ENCODE data around the gene SARS1.

Gene SARS1

GRCh38 chr1:109181085-109181806 is 32.5 kb upstream of the SARS1 start:
- Histone ChIP-seq H3K27ac (no peak overlapping the region), H3K4me3 (no peak overlapping the region), H3K36me3 (ENCODE audit: insufficient read depth, low read length) (no peaks in the 10 kb centered on the region), H3K9me3 (ENCODE audit: low read depth, low read length) (no peaks in the 10 kb centered on the region), H3K9ac (ENCODE audit: insufficient read length) (no peak overlapping the region)
- TF ChIP-seq POLR2AphosphoS5 (IDR thresholded peaks at IDR 0.05; ENCODE audit: borderline replicate concordance, low read depth, low read length) (no peak), EZH2 (IDR thresholded peaks at IDR 0.05) (no peak), FOXP2 (optimal IDR thresholded peaks at IDR 0.05; ENCODE audit: control extremely low read depth, extremely low read length, insufficient read depth) (no peak)
- no peak for DNase-seq (ENCODE audit: low read depth, low spot score)

GRCh38 chr1:109181807-109182163 is 31.9 kb upstream of the SARS1 start:
- no peak for DNase-seq (ENCODE audit: low read depth, low spot score)
- no peak overlapping the region for H3K4me3 ChIP-seq
- no peak overlapping the region for H3K9ac ChIP-seq (ENCODE audit: insufficient read length)
- no peaks in the 10 kb centered on the region for H3K9me3 ChIP-seq (ENCODE audit: low read depth, low read length)
- no peaks in the 10 kb centered on the region for H3K36me3 ChIP-seq (ENCODE audit: insufficient read depth, low read length)
- TF ChIP-seq FOXP2 (optimal IDR thresholded peaks at IDR 0.05; ENCODE audit: control extremely low read depth, extremely low read length, insufficient read depth) (no peak), EZH2 (IDR thresholded peaks at IDR 0.05) (no peak), POLR2AphosphoS5 (IDR thresholded peaks at IDR 0.05; ENCODE audit: borderline replicate concordance, low read depth, low read length) (no peak)
- H3K27ac ChIP-seq: no peak overlapping the region

GRCh38 chr1:109183058-109183738 is 30.5 kb upstream of the SARS1 start:
- no peaks in the 10 kb centered on the region for H3K9me3 ChIP-seq (ENCODE audit: low read depth, low read length)
- no peak for TF ChIP-seq EZH2 (IDR thresholded peaks at IDR 0.05)
- H3K9ac ChIP-seq (ENCODE audit: insufficient read length): no peak overlapping the region
- no peaks in the 10 kb centered on the region for H3K36me3 ChIP-seq (ENCODE audit: insufficient read depth, low read length)
- no peak overlapping the region for H3K27ac ChIP-seq
- DNase-seq (ENCODE audit: low read depth, low spot score): no peak
- no peak overlapping the region for H3K4me3 ChIP-seq

GRCh38 chr1:109184687-109185086 is 29.0 kb upstream of the SARS1 start:
- Histone ChIP-seq H3K9ac (ENCODE audit: insufficient read length) (no peak overlapping the region), H3K27ac (no peak overlapping the region), H3K4me3 (no peak overlapping the region), H3K36me3 (ENCODE audit: insufficient read depth, low read length) (no peaks in the 10 kb centered on the region), H3K9me3 (ENCODE audit: low read depth, low read length) (no peaks in the 10 kb centered on the region)
- no peak for DNase-seq (ENCODE audit: low read depth, low spot score)
- TF ChIP-seq POLR2AphosphoS5 (IDR thresholded peaks at IDR 0.05; ENCODE audit: borderline replicate concordance, low read depth, low read length) (no peak), FOXP2 (optimal IDR thresholded peaks at IDR 0.05; ENCODE audit: control extremely low read depth, extremely low read length, insufficient read depth) (no peak)

GRCh38 chr1:109185357-109185756 is 28.4 kb upstream of the SARS1 start:
- Histone ChIP-seq H3K36me3 (ENCODE audit: insufficient read depth, low read length) (no peaks in the 10 kb centered on the region), H3K9ac (ENCODE audit: insufficient read length) (no peak overlapping the region), H3K4me3 (no peak overlapping the region), H3K27ac (no peak overlapping the region), H3K9me3 (ENCODE audit: low read depth, low read length) (no peaks in the 10 kb centered on the region)
- TF ChIP-seq FOXP2 (optimal IDR thresholded peaks at IDR 0.05; ENCODE audit: control extremely low read depth, extremely low read length, insufficient read depth): no peak
- TF ChIP-seq POLR2AphosphoS5 (IDR thresholded peaks at IDR 0.05; ENCODE audit: borderline replicate concordance, low read depth, low read length): no peak
- TF ChIP-seq EZH2 (IDR thresholded peaks at IDR 0.05): no peak
- no peak for DNase-seq (ENCODE audit: low read depth, low spot score)

- H3K4me3 ChIP-seq: no peak overlapping the region
- H3K27ac ChIP-seq: no peak overlapping the region
- H3K9ac ChIP-seq (ENCODE audit: insufficient read length): no peak overlapping the region
- H3K36me3 ChIP-seq (ENCODE audit: insufficient read depth, low read length): no peaks in the 10 kb centered on the region
- no peak for DNase-seq (ENCODE audit: low read depth, low spot score)
- TF ChIP-seq FOXP2 (optimal IDR thresholded peaks at IDR 0.05; ENCODE audit: control extremely low read depth, extremely low read length, insufficient read depth) (no peak), EZH2 (IDR thresholded peaks at IDR 0.05) (no peak), POLR2AphosphoS5 (IDR thresholded peaks at IDR 0.05; ENCODE audit: borderline replicate concordance, low read depth, low read length) (no peak)
- no peaks in the 10 kb centered on the region for H3K9me3 ChIP-seq (ENCODE audit: low read depth, low read length)
These were observed 27.6 kb upstream of the SARS1 start for GRCh38 chr1:109185990-109186732.

GRCh38 chr1:109186733-109187086 is 27.0 kb upstream of the SARS1 start:
- no peak overlapping the region for H3K9ac ChIP-seq (ENCODE audit: insufficient read length)
- TF ChIP-seq EZH2 (IDR thresholded peaks at IDR 0.05): no peak
- TF ChIP-seq FOXP2 (optimal IDR thresholded peaks at IDR 0.05; ENCODE audit: control extremely low read depth, extremely low read length, insufficient read depth): no peak
- no peak for TF ChIP-seq POLR2AphosphoS5 (IDR thresholded peaks at IDR 0.05; ENCODE audit: borderline replicate concordance, low read depth, low read length)
- H3K36me3 ChIP-seq (ENCODE audit: insufficient read depth, low read length): no peaks in the 10 kb centered on the region
- no peak overlapping the region for H3K27ac ChIP-seq
- no peak for DNase-seq (ENCODE audit: low read depth, low spot score)
- H3K4me3 ChIP-seq: no peak overlapping the region
- no peaks in the 10 kb centered on the region for H3K9me3 ChIP-seq (ENCODE audit: low read depth, low read length)

- Histone ChIP-seq H3K4me3 (no peak overlapping the region), H3K9ac (ENCODE audit: insufficient read length) (no peak overlapping the region)
- no peak for DNase-seq (ENCODE audit: low read depth, low spot score)
These were observed 26.6 kb upstream of the SARS1 start for GRCh38 chr1:109187127-109187526.

More at GRCh38 chr1:109187127-109187526, 26.6 kb upstream of the SARS1 start:
- Histone ChIP-seq H3K27ac (no peak overlapping the region), H3K36me3 (ENCODE audit: insufficient read depth, low read length) (no peaks in the 10 kb centered on the region), H3K9me3 (ENCODE audit: low read depth, low read length) (no peaks in the 10 kb centered on the region)
- no peak for TF ChIP-seq FOXP2 (optimal IDR thresholded peaks at IDR 0.05; ENCODE audit: control extremely low read depth, extremely low read length, insufficient read depth)
- TF ChIP-seq EZH2 (IDR thresholded peaks at IDR 0.05): no peak
- no peak for TF ChIP-seq POLR2AphosphoS5 (IDR thresholded peaks at IDR 0.05; ENCODE audit: borderline replicate concordance, low read depth, low read length)
